ENCODE data around the gene CERS6. TPM values are rescaled to one million over a fixed set of nuclear protein-coding genes. Genes with fewer than 3 reads are reported as not detected.

CERS6 gene
- total and polyA plus RNA-seq, 4 donors = 4.2 to 20.4 (median 10.1) TPM

GRCh38 chr2:168565112-168565511 is 109.0 kb downstream of the CERS6 start:
- Histone ChIP-seq H3K36me3 (ENCODE audit: control insufficient read depth in 4 of 4, insufficient read depth in 3 of 4, low read depth in 1 of 4, low read length in 3 of 4) (peaks cover 0 to 3% (median 0%) of the 10 kb centered on the region in 4 donors), H3K9ac (ENCODE audit: low read depth in 1 of 2, low read length in 2 of 2) (no peak overlapping the region), H3K27me3 (ENCODE audit: control insufficient read depth in 4 of 4, insufficient read depth in 4 of 4, low read length in 3 of 4) (no peaks in the 10 kb centered on the region), H3K27ac (ENCODE audit: low read depth in 1 of 2, low read length in 2 of 2) (no peak overlapping the region), H3K4me3 (ENCODE audit: low read depth in 1 of 3, low read length in 3 of 3) (no peak overlapping the region), H3K9me3 (ENCODE audit: control insufficient read depth in 4 of 4, low read length in 3 of 4) (no peaks in the 10 kb centered on the region), H3K4me1 (ENCODE audit: control insufficient read depth in 4 of 4, insufficient read depth in 4 of 4, low read length in 3 of 4) (no peaks in the 10 kb centered on the region)
- TF ChIP-seq JUND (IDR thresholded peaks at IDR 0.05) (no peak), ATF3 (IDR thresholded peaks at IDR 0.05) (no peak), EGR1 (IDR thresholded peaks at IDR 0.05; ENCODE audit: low read depth in 2 of 2) (no peak), TAF1 (conservative IDR thresholded peaks at IDR 0.05) (no peak), MAX (IDR thresholded peaks at IDR 0.05) (no peak), HNF4G (IDR thresholded peaks at IDR 0.05) (no peak), CTCF (IDR thresholded peaks at IDR 0.05; ENCODE audit: low read depth, low read length, missing input control) (no peak), HNF4A (conservative IDR thresholded peaks at IDR 0.05) (no peak), RAD21 (IDR thresholded peaks at IDR 0.05) (no peak), REST (IDR thresholded peaks at IDR 0.05) (no peak), RXRA (IDR thresholded peaks at IDR 0.05) (no peak), YY1 (IDR thresholded peaks at IDR 0.05) (no peak)
- no peak for DNase-seq (ENCODE audit: low spot score)
- 85% methylated on average over 6 of the region's 6 CpGs for WGBS

- 97% methylated on average over 2 of the region's 2 CpGs for WGBS
- no peak overlapping the region for H3K27ac ChIP-seq (ENCODE audit: low read depth in 1 of 2, low read length in 2 of 2)
- H3K4me1 ChIP-seq (ENCODE audit: control insufficient read depth in 4 of 4, insufficient read depth in 4 of 4, low read length in 3 of 4) = no peaks in the 10 kb centered on the region
- no peak overlapping the region for H3K9ac ChIP-seq (ENCODE audit: low read depth in 1 of 2, low read length in 2 of 2)
- TF ChIP-seq REST (IDR thresholded peaks at IDR 0.05) = no peak
- TF ChIP-seq SP1 (IDR thresholded peaks at IDR 0.05) = no peak
- TF ChIP-seq FOXA1 (IDR thresholded peaks at IDR 0.05) = no peak
- TF ChIP-seq GABPA (IDR thresholded peaks at IDR 0.05 in 1 of 2, conservative IDR thresholded peaks at IDR 0.05 in 1 of 2) = no peak
- TF ChIP-seq RAD21 (IDR thresholded peaks at IDR 0.05) = no peak
- TF ChIP-seq CTCF (IDR thresholded peaks at IDR 0.05; ENCODE audit: low read depth, low read length, missing input control) = no peak
- TF ChIP-seq ATF3 (IDR thresholded peaks at IDR 0.05) = no peak
- H3K36me3 ChIP-seq (ENCODE audit: control insufficient read depth in 4 of 4, insufficient read depth in 3 of 4, low read depth in 1 of 4, low read length in 3 of 4) = peaks cover 0 to 3% (median 0%) of the 10 kb centered on the region in 4 donors
- no peak for DNase-seq (ENCODE audit: low spot score)
- H3K9me3 ChIP-seq (ENCODE audit: control insufficient read depth in 4 of 4, low read length in 3 of 4) = no peaks in the 10 kb centered on the region
- no peak overlapping the region for H3K4me3 ChIP-seq (ENCODE audit: low read depth in 1 of 3, low read length in 3 of 3)
- H3K27me3 ChIP-seq (ENCODE audit: control insufficient read depth in 4 of 4, insufficient read depth in 4 of 4, low read length in 3 of 4) = no peaks in the 10 kb centered on the region
Measured at GRCh38 chr2:168565512-168565911, 109.4 kb downstream of the CERS6 start.

All from liver (tissue), 9 donors.